Gastroesophageal sphincter (tissue), 4 donors: ENCODE results near the gene LIF. TPM values are rescaled to one million over a fixed set of nuclear protein-coding genes. Genes with fewer than 3 reads are reported as not detected.

Source experiments
- ATAC-seq: fragments of 150-250 bp; one replicate; pipeline ENCODE4 v1.9.1; 2016; ENCODE audit warnings: mild to moderate bottlenecking, moderate library complexity
- H3K27ac ChIP-seq, 4 donors: fragments of 200-600 bp; sonication (generic) in 3 of 4; 1 replicate in 3 of 4; 2 replicates in 1 of 4; pipeline ENCODE4 v1.5.1; 2016 to 2019
- H3K27me3 ChIP-seq: fragments of 200-600 bp; sonication (generic); one replicate; pipeline ENCODE4 v1.5.1; 2019
- H3K36me3 ChIP-seq, 2 donors: fragments of 200-600 bp; sonication (generic); one replicate each; pipeline ENCODE4 v1.5.1; 2019; ENCODE audit warnings: control low read depth in 1 of 2
- H3K4me1 ChIP-seq, 3 donors: fragments of 200-600 bp; sonication (generic); 1 replicate in 2 of 3; 2 replicates in 1 of 3; pipeline ENCODE4 v1.5.1; 2016 to 2019; ENCODE audit warnings: control low read depth in 2 of 3
- H3K4me3 ChIP-seq, 2 donors: fragments of 200-600 bp; sonication (generic); one replicate each; pipeline ENCODE4 v1.5.1; 2019; ENCODE audit warnings: mild to moderate bottlenecking in 1 of 2, moderate library complexity in 1 of 2
- H3K9me3 ChIP-seq, 3 donors: fragments of 200-600 bp; sonication (generic); one replicate each; pipeline ENCODE4 v1.5.1; 2017 to 2019; ENCODE audit warnings: control low read depth in 2 of 3
- EP300 ChIP-seq: sonication (generic); formaldehyde crosslinking; IDR thresholded peaks from one replicate; pipeline ENCODE4 v1.6.1; 2017; ENCODE audit warnings: antibody characterized with exemption, mild to moderate bottlenecking
- POLR2A ChIP-seq, 2 donors: fragments of 450-650 bp; IDR thresholded peaks; one replicate each; pipeline ENCODE4 v1.6.1; 2017; ENCODE audit warnings: antibody characterized with exemption in 2 of 2, mild to moderate bottlenecking in 2 of 2, moderate library complexity in 1 of 2
- POLR2AphosphoS5 ChIP-seq: sonication (generic); formaldehyde crosslinking; IDR thresholded peaks from one replicate; pipeline ENCODE4 v1.6.1; 2017; ENCODE audit warnings: antibody characterized with exemption
- WGBS, 2 donors: methylation state at CpG; one replicate each; pipeline ENCODE4 v1.1.5; 2018; ENCODE audit warnings: low coverage in 1 of 2; 5-methylcytosine and 5-hydroxymethylcytosine counted together
- total RNA-seq, 4 donors: library from RNA; depleted of rRNA; stranded (reverse); fragments of >200 nt; gene quantifications; one replicate each; pipeline ENCODE4 v1.1.0, GENCODE V29; 2016
- TF ChIP-seq, protein P1 (sequence below), 4 experiments: fragments of 200-600 bp in 2 of 4; fragments of 450-650 bp in 2 of 4; sonication (generic) in 1 of 4; IDR thresholded peaks; one replicate each; pipeline ENCODE4 v1.5.1; 2017 to 2019; ENCODE audit warnings: antibody characterized with exemption in 4 of 4, mild to moderate bottlenecking in 2 of 4, moderate library complexity in 2 of 4

LIF gene
- total RNA-seq, 4 donors from 2014 or later, result 0.58 to 15.8 (median 0.59) TPM; not detected in 1

DNA sequence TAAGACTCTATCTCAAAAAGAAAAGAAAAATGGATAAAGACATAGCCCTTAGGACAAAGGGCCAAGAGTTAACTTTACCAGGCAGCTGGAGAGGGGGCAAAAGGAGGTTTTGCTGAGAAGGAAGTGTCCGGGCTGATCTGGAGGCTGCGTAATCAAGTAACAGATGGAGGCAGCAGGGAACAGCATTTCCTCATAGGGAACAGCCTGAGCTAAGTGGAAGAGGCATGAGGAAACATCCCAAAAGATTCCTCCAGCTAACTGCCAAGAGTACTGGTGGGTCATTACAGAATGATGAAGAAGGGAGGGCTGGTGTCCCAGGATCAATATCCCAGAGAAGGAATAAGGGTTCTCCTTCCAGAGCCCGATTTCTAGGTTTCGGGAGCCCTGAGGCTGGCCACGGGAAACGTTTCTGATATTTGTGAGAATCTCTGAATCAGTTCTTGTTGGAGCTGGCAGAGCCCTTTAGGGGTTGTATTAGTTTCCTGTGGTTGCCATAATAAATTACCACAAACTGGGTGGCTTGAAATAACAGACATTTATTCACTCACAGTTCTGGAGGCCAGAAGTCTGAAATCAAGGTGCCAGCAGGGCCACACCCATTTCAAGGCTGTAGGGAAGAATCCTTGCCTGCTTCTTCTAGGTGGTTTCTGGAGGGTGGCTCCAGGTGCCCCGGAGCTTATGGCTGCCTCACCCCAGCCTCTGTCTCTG is 21.2 kb downstream of the LIF start:
- H3K4me3 ChIP-seq, result no peak overlapping the region
- ATAC-seq, result no peak
- WGBS, 2 donors, result 86 to 91% methylated on average over 5 to 6 of the region's 7 CpGs
- no peaks in the 10 kb centered on the region for H3K4me1 ChIP-seq
- no peak for TF ChIP-seq POLR2A (IDR thresholded peaks at IDR 0.05)
- no peak for TF ChIP-seq EP300
- TF ChIP-seq, protein P1, sequence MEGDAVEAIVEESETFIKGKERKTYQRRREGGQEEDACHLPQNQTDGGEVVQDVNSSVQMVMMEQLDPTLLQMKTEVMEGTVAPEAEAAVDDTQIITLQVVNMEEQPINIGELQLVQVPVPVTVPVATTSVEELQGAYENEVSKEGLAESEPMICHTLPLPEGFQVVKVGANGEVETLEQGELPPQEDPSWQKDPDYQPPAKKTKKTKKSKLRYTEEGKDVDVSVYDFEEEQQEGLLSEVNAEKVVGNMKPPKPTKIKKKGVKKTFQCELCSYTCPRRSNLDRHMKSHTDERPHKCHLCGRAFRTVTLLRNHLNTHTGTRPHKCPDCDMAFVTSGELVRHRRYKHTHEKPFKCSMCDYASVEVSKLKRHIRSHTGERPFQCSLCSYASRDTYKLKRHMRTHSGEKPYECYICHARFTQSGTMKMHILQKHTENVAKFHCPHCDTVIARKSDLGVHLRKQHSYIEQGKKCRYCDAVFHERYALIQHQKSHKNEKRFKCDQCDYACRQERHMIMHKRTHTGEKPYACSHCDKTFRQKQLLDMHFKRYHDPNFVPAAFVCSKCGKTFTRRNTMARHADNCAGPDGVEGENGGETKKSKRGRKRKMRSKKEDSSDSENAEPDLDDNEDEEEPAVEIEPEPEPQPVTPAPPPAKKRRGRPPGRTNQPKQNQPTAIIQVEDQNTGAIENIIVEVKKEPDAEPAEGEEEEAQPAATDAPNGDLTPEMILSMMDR (IDR thresholded peaks at IDR 0.05), result no peak
- no peak for TF ChIP-seq POLR2AphosphoS5
- H3K27ac ChIP-seq, result no peak overlapping the region
- H3K9me3 ChIP-seq, result no peaks in the 10 kb centered on the region
- peaks cover 37% of the 10 kb centered on the region for H3K27me3 ChIP-seq
- no peaks in the 10 kb centered on the region for H3K36me3 ChIP-seq

GRCh38 chr22:30224161-30224857 is 22.2 kb downstream of the LIF start:
- H3K27ac ChIP-seq, result no peak overlapping the region
- no peak overlapping the region for H3K4me3 ChIP-seq
- H3K9me3 ChIP-seq, result no peaks in the 10 kb centered on the region
- TF ChIP-seq EP300 (no peak), POLR2A (IDR thresholded peaks at IDR 0.05) (no peak), POLR2AphosphoS5 (no peak)
- TF ChIP-seq, protein P1 (IDR thresholded peaks at IDR 0.05), result no peak
- no peak for ATAC-seq
- no peaks in the 10 kb centered on the region for H3K36me3 ChIP-seq
- 55 to 60% methylated on average over 1 to 10 of the region's 11 CpGs for WGBS, 2 donors
- peaks cover 34% of the 10 kb centered on the region for H3K27me3 ChIP-seq
- no peaks in the 10 kb centered on the region for H3K4me1 ChIP-seq

GRCh38 chr22:30223303-30223702 is 23.3 kb downstream of the LIF start:
- 55 to 60% methylated on average over 4 to 7 of the region's 15 CpGs for WGBS, 2 donors

DNA sequence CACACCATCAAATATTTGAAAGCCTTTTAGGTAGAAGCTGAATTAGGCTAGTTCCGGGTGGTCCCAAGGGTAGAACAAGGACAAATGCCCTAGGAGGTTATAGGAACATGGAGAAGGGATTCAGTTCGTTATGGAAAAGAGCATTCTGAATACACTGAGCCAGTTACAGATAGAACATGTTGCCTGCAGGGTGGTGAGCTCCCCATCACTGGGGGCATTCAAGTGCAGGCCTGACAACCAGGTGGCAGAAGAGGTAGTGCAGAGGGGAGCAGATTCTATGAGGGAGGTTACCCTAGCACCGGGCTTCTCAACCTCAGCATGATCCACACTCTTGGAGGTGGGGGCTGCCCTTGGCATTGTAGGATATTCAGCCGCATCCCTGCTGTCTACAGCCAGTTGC is 24.2 kb downstream of the LIF start:
- H3K36me3 ChIP-seq, result no peaks in the 10 kb centered on the region
- ATAC-seq, result no peak
- H3K9me3 ChIP-seq, result no peaks in the 10 kb centered on the region
- peaks cover 28% of the 10 kb centered on the region for H3K27me3 ChIP-seq
- H3K4me3 ChIP-seq, result no peak overlapping the region
- TF ChIP-seq, protein P1 (IDR thresholded peaks at IDR 0.05), result no peak
- no peak for TF ChIP-seq EP300
- no peak for TF ChIP-seq POLR2AphosphoS5
- TF ChIP-seq POLR2A (IDR thresholded peaks at IDR 0.05), result no peak
- WGBS, 2 donors, result 58% methylated on average over 2 of the region's 4 CpGs; no CpG with 5 or more reads in 1 of the 2 donors
- no peaks in the 10 kb centered on the region for H3K4me1 ChIP-seq
- H3K27ac ChIP-seq, result no peak overlapping the region

More at GRCh38 chr22:30223303-30223702, 23.3 kb downstream of the LIF start:
- Histone ChIP-seq H3K4me3 (no peak overlapping the region), H3K9me3 (no peaks in the 10 kb centered on the region), H3K4me1 (no peaks in the 10 kb centered on the region), H3K27me3 (peaks cover 28% of the 10 kb centered on the region), H3K27ac (no peak overlapping the region), H3K36me3 (no peaks in the 10 kb centered on the region)
- TF ChIP-seq, protein P1 (IDR thresholded peaks at IDR 0.05), result no peak
- TF ChIP-seq POLR2AphosphoS5, result no peak
- TF ChIP-seq EP300, result no peak
- no peak for TF ChIP-seq POLR2A (IDR thresholded peaks at IDR 0.05)
- ATAC-seq, result no peak
